ENCODE results near the gene NUPR1. TPM values are rescaled to one million over a fixed set of nuclear protein-coding genes. Genes with fewer than 3 reads are reported as not detected.
"Not testable (repeated sequence)": the region's sequence is repeated elsewhere in the genome, so short reads cannot be mapped to it uniquely, and the experiment has no call there.

Gene NUPR1
- total RNA-seq, 1 donor from 2014 or later: 1.4 TPM

DNA sequence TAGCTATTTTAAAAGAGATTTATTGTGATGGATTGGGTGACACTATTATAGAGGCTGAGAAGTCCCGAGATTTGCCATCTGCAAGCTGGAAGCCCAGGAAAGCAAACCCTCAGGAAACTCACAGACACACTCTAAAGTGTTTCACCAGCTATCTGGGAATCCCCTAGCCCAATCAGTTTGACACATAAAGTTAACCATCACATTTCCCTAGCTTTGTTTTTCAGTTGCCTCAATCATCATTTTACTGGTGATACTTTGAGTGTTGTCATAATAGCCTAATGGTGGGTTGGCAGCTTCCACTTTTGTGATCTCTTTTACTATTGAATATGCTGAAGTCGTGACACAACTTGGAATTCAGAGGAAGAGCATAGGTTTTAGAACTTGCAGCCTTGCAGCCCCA, 16.8 kb upstream of the NUPR1 start:
- no peak for DNase-seq (ENCODE audit: low read depth in 2 of 2)

- no peak for DNase-seq (ENCODE audit: low read depth in 2 of 2)
These were observed 16.1 kb upstream of the NUPR1 start for GRCh38 chr16:28554634-28555423.

- peak; percentile 81 to 89 for DNase-seq (ENCODE audit: low read depth in 2 of 2)
These were observed 15.2 kb upstream of the NUPR1 start, which contains the start of gene SGF29 for GRCh38 chr16:28553776-28554633. TSS of gene SGF29 (plus strand) at chr16:28553920. CDS start at chr16:28581070, 27,150 bp downstream.

GRCh38 chr16:28549301-28549899, 10.6 kb upstream of the NUPR1 start:
- DNase-seq (ENCODE audit: low read depth in 2 of 2): peak; percentile 48 to 62

- DNase-seq (ENCODE audit: low read depth in 2 of 2): no peak
These were observed 9.6 kb upstream of the NUPR1 start for GRCh38 chr16:28548306-28548802.

DNA sequence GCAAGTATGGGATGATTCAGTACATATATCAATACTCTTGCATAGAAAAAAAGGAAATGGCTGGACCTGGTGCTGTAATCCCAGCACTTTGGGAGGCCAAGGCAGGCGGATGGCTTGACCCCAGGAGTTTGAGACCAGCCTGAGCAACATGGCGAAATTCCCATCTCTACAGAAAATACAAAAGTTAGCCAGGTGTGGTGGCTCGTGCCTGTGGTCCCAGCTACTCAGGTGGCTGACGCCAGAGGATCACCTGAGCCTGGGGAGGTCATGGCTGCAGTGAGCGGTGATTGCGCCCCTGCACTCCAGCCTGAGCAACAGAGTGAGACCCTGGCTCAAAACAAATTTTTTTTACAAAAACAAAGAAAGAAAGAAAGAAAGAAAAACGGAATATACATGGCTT, 7.9 kb upstream of the NUPR1 start:
- no peak for DNase-seq (ENCODE audit: low read depth in 2 of 2)

- not testable (repeated sequence) for DNase-seq (ENCODE audit: low read depth in 2 of 2)
These were observed 7.2 kb upstream of the NUPR1 start for GRCh38 chr16:28545964-28546363.

DNA sequence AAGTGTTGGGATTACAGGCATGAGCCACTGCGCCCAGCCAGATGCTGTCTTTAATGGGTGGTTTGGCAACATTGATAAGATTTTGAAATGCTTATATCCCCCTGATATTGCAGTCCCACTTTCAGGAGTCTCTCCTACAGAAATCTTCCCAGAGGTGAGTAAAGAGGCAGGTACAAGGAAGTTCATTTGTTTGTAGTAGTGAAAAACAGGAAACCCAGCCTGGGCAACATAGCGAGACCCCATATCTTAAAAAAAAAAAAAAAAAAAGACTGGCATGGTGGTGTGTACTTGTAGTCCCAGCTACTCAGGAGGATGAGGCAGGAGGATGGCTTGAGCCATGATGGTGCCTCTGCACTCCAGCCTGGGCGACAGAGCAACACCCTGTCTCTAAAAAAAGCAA, 6.2 kb upstream of the NUPR1 start:
- DNase-seq (ENCODE audit: low read depth in 2 of 2): no peak

DNA sequence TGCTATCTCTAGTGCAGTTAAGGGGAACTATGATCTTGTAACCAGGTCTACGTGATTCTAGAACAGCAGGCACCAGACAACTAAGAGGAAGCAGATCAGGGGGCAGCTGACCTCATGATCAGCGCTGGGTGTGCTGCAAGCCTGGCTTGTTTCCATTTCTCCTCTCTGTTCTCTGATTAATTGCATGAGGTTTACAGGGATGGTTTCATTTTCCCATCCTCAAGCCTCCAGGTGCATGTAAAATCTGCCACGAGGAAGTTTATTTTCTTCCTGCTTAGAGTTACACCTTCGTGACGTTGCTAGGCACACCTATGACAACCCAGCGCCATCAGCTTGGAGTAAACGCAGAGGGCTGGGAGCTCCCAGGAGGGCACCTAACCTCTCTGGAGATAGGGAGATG, 4.3 kb upstream of the NUPR1 start:
- DNase-seq (ENCODE audit: low read depth in 2 of 2): no peak

GRCh38 chr16:28542646-28543045, 3.9 kb upstream of the NUPR1 start:
- no peak for DNase-seq (ENCODE audit: low read depth in 2 of 2)

GRCh38 chr16:28540346-28540745, 1.6 kb upstream of the NUPR1 start:
- DNase-seq (ENCODE audit: low read depth in 2 of 2): no peak

- DNase-seq (ENCODE audit: low read depth in 2 of 2): no peak
These were observed 626 bp downstream of the NUPR1 start for GRCh38 chr16:28537964-28538732.

- DNase-seq (ENCODE audit: low read depth in 2 of 2): no peak
These were observed 1.7 kb downstream of the NUPR1 start for GRCh38 chr16:28537076-28537475.

DNA sequence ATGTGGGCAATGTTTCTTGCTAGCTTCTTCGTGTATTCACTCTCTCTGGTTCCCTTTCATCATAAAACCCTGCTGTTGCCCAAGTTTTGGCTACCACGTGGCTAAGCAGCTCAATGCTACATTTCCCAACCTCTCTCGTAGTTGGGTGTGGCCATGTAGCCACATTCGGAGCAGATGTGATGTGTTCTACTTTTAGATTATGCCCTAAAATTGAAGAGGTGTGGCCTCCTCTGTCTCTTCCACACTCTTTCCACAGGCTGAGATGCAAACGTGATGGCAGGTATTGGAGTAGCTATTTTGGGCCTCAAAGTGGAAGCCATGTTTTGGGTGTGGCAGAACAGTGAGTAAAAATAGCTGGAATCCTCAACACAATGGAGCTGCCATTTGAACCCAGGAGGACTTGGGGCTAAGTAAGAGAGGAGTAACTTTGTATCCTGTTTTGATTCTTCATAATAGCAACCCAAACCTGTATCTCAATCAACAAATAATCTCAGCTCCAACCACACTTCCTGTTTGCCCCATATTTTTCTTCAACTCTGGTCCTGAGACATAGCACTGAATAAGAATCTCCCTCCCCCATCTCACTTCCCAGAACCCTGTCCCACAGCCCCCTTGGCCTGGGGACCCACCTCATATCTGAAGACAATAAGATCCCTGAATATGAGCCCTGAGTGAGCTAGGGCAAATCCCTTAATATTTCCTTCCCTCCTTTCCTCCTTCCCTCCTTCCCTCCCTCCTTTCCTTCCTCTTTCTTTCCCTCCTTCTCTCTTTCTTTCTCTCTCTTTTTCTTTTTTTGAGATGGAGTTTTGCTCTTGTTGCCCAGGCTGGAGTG, 4.0 kb downstream of the NUPR1 start:
- DNase-seq (ENCODE audit: low read depth in 2 of 2): no peak

- no peak for DNase-seq (ENCODE audit: low read depth in 2 of 2)
These were observed 5.7 kb downstream of the NUPR1 start for GRCh38 chr16:28532940-28533647.

- no peak for DNase-seq (ENCODE audit: low read depth in 2 of 2)
These were observed 6.7 kb downstream of the NUPR1 start for GRCh38 chr16:28531777-28532744.

DNA sequence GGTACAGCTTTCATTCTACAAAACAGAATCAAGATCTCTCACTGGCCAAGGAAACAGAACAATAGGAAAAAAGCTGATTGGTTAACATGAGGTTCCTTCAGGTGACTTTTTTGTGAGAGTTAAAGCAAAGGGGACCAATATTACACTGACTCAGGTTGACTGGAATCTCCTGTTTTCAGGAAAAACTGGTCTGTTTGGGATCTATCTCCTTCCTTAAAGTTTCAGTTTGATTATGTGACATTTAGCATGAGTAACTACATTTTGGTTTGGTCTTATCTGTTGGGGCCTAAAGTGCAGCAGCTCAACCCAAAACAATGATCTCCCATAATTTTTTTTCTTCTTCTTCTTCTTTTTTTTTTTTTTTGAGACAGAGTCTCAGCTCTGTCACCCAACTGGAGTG, 9.7 kb downstream of the NUPR1 start:
- no peak for DNase-seq (ENCODE audit: low read depth in 2 of 2)

GRCh38 chr16:28528463-28528867, 10.3 kb downstream of the NUPR1 start:
- DNase-seq (ENCODE audit: low read depth in 2 of 2): peak in 1 of 2 donors; percentile 31

Measured in dermis microvascular lymphatic vessel endothelial cell (primary cell).